ENCODE results near the gene FANCI.

The FANCI gene

DNA sequence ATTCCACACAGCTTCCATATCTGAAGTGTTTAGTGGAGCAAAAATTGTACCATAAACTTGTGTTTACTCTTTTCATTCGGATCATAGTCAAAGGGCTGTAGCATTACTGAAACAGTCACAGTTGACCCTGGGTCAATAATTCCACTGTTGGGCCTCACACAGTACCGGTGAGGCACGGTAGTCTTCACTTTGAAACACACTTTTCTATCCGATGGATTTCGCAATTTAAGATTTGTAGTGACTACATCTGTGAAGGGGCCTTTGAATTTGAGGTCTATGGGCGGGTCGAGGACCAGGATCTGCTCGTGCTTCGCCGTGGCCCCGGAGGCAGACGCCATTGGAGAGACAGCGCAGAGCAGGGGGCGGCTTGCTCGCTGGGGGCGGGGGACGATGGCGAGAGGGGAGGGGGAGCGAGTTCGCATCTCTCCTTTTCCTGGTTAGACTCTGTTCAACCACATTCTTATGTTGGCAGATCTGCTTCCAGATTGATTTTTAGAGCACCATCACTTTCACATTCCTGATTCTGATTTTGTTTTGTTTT lies 42.2 kb upstream of the FANCI start:
- Histone ChIP-seq H3K9ac (ENCODE audit: low read depth, low read length) (no peak overlapping the region), H3K4me1 (ENCODE audit: insufficient read depth, low read length) (no peaks in the 10 kb centered on the region; the same call in 1 of the 2 replicates), H3K4me2 (ENCODE audit: insufficient read depth, low read length) (no peak overlapping the region), H3K27ac (ENCODE audit: low read length) (no peak overlapping the region), H4K20me1 (ENCODE audit: insufficient read depth, low read length) (no peaks in the 10 kb centered on the region), H3K27me3 (ENCODE audit: insufficient read depth, low read length, poor library complexity) (no peaks in the 10 kb centered on the region), H3K36me3 (ENCODE audit: insufficient read depth, low read length) (0 out of 2 replicates have a peak, but pooled peaks cover 3% of the 10 kb centered on the region), H3K79me2 (ENCODE audit: insufficient read depth, low read length) (no peaks in the 10 kb centered on the region), H3K4me3 (ENCODE audit: low read depth in 1 of 2, low read length in 2 of 2) (no peak overlapping the region), H2AFZ (ENCODE audit: low read depth, low read length) (no peak overlapping the region), H3K9me3 (ENCODE audit: insufficient read depth, low read length, severe bottlenecking) (no peaks in the 10 kb centered on the region)
- TF ChIP-seq, protein P1, sequence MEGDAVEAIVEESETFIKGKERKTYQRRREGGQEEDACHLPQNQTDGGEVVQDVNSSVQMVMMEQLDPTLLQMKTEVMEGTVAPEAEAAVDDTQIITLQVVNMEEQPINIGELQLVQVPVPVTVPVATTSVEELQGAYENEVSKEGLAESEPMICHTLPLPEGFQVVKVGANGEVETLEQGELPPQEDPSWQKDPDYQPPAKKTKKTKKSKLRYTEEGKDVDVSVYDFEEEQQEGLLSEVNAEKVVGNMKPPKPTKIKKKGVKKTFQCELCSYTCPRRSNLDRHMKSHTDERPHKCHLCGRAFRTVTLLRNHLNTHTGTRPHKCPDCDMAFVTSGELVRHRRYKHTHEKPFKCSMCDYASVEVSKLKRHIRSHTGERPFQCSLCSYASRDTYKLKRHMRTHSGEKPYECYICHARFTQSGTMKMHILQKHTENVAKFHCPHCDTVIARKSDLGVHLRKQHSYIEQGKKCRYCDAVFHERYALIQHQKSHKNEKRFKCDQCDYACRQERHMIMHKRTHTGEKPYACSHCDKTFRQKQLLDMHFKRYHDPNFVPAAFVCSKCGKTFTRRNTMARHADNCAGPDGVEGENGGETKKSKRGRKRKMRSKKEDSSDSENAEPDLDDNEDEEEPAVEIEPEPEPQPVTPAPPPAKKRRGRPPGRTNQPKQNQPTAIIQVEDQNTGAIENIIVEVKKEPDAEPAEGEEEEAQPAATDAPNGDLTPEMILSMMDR (IDR thresholded peaks at IDR 0.05; ENCODE audit: borderline replicate concordance, extremely low read depth, low read length, poor library complexity, severe bottlenecking), result no peak
- no peak for TF ChIP-seq EZH2 (IDR thresholded peaks at IDR 0.05; ENCODE audit: borderline replicate concordance, low read depth, low read length, severe bottlenecking)
- ATAC-seq (ENCODE audit: insufficient read depth, low read depth), result no peak
- no peak for DNase-seq

DNA sequence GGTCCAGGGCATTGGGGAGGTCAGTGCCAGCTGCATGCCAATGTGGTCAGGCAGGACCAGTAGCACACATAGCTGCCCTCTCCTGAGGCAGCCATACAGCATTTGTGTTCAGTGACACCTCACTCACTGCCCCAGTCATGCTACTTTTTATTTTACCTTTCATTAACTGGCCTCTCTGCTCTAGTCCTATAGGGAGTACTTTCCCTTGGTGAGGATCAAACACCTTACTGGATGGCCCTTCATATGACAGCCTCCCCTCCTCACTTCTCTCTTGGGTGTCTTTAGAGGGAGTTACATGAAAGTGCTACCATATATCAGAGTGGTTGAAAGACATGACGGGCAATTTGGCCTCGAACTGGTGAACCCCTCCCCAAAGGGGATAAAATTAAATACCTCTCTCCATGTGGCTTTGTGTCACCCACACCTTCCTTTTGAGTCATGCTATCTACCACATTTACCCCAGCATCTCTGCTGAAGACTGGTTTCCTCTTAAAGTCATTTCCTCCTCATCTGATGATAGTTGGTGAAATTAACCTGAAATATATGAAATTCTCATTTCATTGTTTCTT lies 40.0 kb upstream of the FANCI start:
- Histone ChIP-seq H2AFZ (ENCODE audit: low read depth, low read length) (no peak overlapping the region), H3K36me3 (ENCODE audit: insufficient read depth, low read length) (no peaks in the 10 kb centered on the region), H3K27me3 (ENCODE audit: insufficient read depth, low read length, poor library complexity) (no peaks in the 10 kb centered on the region), H3K9me3 (ENCODE audit: insufficient read depth, low read length, severe bottlenecking) (no peaks in the 10 kb centered on the region), H3K9ac (ENCODE audit: low read depth, low read length) (no peak overlapping the region), H4K20me1 (ENCODE audit: insufficient read depth, low read length) (no peaks in the 10 kb centered on the region), H3K4me2 (ENCODE audit: insufficient read depth, low read length) (no peak overlapping the region), H3K27ac (ENCODE audit: low read length) (no peak overlapping the region), H3K4me1 (ENCODE audit: insufficient read depth, low read length) (peaks cover 7% of the 10 kb centered on the region), H3K4me3 (ENCODE audit: low read depth in 1 of 2, low read length in 2 of 2) (no peak overlapping the region), H3K79me2 (ENCODE audit: insufficient read depth, low read length) (no peaks in the 10 kb centered on the region)
- ATAC-seq (ENCODE audit: insufficient read depth, low read depth) (no peak), DNase-seq (no peak)
- no peak for TF ChIP-seq EZH2 (IDR thresholded peaks at IDR 0.05; ENCODE audit: borderline replicate concordance, low read depth, low read length, severe bottlenecking)
- TF ChIP-seq, protein P1 (IDR thresholded peaks at IDR 0.05; ENCODE audit: borderline replicate concordance, extremely low read depth, low read length, poor library complexity, severe bottlenecking), result no peak

DNA sequence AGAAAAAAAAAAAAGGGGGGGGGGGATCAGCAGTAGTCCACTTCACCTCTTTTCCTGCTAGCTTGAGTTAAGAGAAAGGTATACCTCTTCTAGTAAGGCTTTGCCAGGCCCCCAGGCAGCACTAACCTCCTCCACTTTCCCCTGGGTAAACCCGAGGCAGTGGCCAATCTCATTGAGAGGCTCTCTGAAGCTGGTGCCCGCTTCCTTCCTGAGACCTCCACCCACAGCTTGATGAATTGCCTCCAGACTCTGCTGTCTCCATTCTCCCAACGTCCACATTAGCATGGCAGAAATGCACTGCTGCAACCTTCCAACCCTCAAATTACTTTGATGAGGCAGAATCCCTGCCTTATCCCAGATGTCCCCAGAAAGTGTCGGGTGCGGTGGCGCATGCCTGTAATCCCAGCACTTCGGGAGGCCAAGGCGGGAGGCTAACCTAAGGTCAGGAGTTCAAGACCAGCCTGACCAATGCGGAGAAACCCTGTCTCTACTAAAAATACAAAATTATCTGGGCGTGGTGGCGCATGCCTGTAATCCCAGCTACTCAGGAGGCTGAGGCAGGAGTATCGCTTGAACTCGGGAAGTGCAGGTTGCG lies 37.7 kb upstream of the FANCI start:
- no peak overlapping the region for H3K4me2 ChIP-seq (ENCODE audit: insufficient read depth, low read length)
- TF ChIP-seq, protein P1 (IDR thresholded peaks at IDR 0.05; ENCODE audit: borderline replicate concordance, extremely low read depth, low read length, poor library complexity, severe bottlenecking), result no peak
- no peak for TF ChIP-seq EZH2 (IDR thresholded peaks at IDR 0.05; ENCODE audit: borderline replicate concordance, low read depth, low read length, severe bottlenecking)
- ATAC-seq (ENCODE audit: insufficient read depth, low read depth) (no peak), DNase-seq (no peak)
- H2AFZ ChIP-seq (ENCODE audit: low read depth, low read length), result no peak overlapping the region
- no peaks in the 10 kb centered on the region for H3K9me3 ChIP-seq (ENCODE audit: insufficient read depth, low read length, severe bottlenecking)
- no peak overlapping the region for H3K27ac ChIP-seq (ENCODE audit: low read length)
- H3K4me1 ChIP-seq (ENCODE audit: insufficient read depth, low read length), result peaks cover 7% of the 10 kb centered on the region
- H3K9ac ChIP-seq (ENCODE audit: low read depth, low read length), result no peak overlapping the region
- H3K27me3 ChIP-seq (ENCODE audit: insufficient read depth, low read length, poor library complexity), result no peaks in the 10 kb centered on the region
- no peak overlapping the region for H3K4me3 ChIP-seq (ENCODE audit: low read depth in 1 of 2, low read length in 2 of 2)
- H3K36me3 ChIP-seq (ENCODE audit: insufficient read depth, low read length), result no peaks in the 10 kb centered on the region
- no peaks in the 10 kb centered on the region for H4K20me1 ChIP-seq (ENCODE audit: insufficient read depth, low read length)
- no peaks in the 10 kb centered on the region for H3K79me2 ChIP-seq (ENCODE audit: insufficient read depth, low read length)

Measured in DND-41 (cell line).